HG03354 (cell line): ENCODE measurements around the gene KLHL17.
"Not testable (repeated sequence)": the region's sequence is repeated elsewhere in the genome, so short reads cannot be mapped to it uniquely, and the experiment has no call there.

ENCODE experiments used
- ATAC-seq: cut with Tn5 transposase; IDR thresholded peaks from one replicate; pipeline ENCODE4 v1.9.1; 2021; ENCODE audit warnings: mild to moderate bottlenecking; ENCODE audit not compliant: unreplicated experiment, poor library complexity, severe bottlenecking

The KLHL17 gene

GRCh38 chr1:945688-946556 lies 14.5 kb upstream of the KLHL17 start:
- ATAC-seq = no peak

GRCh38 chr1:946811-947210 lies 13.6 kb upstream of the KLHL17 start:
- not testable (repeated sequence) for ATAC-seq

- ATAC-seq = no peak
Measured at GRCh38 chr1:947958-948357, 12.4 kb upstream of the KLHL17 start.

- no peak for ATAC-seq
Measured at GRCh38 chr1:950268-950667, 10.1 kb upstream of the KLHL17 start.

GRCh38 chr1:950881-951280 lies 9.5 kb upstream of the KLHL17 start:
- no peak for ATAC-seq

GRCh38 chr1:951364-951763 lies 9.0 kb upstream of the KLHL17 start:
- ATAC-seq = no peak

GRCh38 chr1:952201-952600 lies 8.2 kb upstream of the KLHL17 start:
- ATAC-seq = no peak

- ATAC-seq = no peak
Measured at GRCh38 chr1:952603-953002, 7.8 kb upstream of the KLHL17 start.

- no peak for ATAC-seq
Measured at GRCh38 chr1:953524-954320, 6.7 kb upstream of the KLHL17 start.

GRCh38 chr1:954927-955326 lies 5.5 kb upstream of the KLHL17 start:
- no peak for ATAC-seq

GRCh38 chr1:955474-955873 lies 4.9 kb upstream of the KLHL17 start:
- ATAC-seq = no peak

GRCh38 chr1:956636-957035 lies 3.7 kb upstream of the KLHL17 start:
- no peak for ATAC-seq

- peak; percentile 74 for ATAC-seq
Measured at GRCh38 chr1:958823-959730, 1.3 kb upstream of the KLHL17 start, which contains the start of gene NOC2L. Gene NOC2L (minus strand): TSS chr1:959256. CDS start chr1:959240, 16 bp downstream.

- ATAC-seq = peak; percentile 4
Measured at GRCh38 chr1:959731-960362, 537 bp upstream of the KLHL17 start.

GRCh38 chr1:961132-961669 lies 817 bp downstream of the KLHL17 start:
- ATAC-seq = no peak

GRCh38 chr1:962381-963300 lies 2.3 kb downstream of the KLHL17 start:
- no peak for ATAC-seq

- ATAC-seq = no peak
Measured at GRCh38 chr1:963301-963651, 2.9 kb downstream of the KLHL17 start.
